Thoracic aorta (tissue), 2 donors: Measurements from ENCODE around the gene FBH1. TPM values are rescaled to one million over a fixed set of nuclear protein-coding genes. Genes with fewer than 3 reads are reported as not detected.

ENCODE experiments used
- ATAC-seq: fragments of 150-250 bp; one replicate; pipeline ENCODE4 v1.8.0; 2017; ENCODE audit warnings: low read depth; ENCODE audit not compliant: insufficient number of reproducible peaks, low FRiP score
- DNase-seq: peaks from one replicate; pipeline ENCODE4 v3.0.0-alpha.2; 2020; ENCODE audit warnings: low spot score
- H3K27ac ChIP-seq, 2 donors: fragments of 200-600 bp; sonication (generic); 1 replicate in 1 of 2; 2 replicates in 1 of 2; pipeline ENCODE4 v1.5.1; 2016; ENCODE audit warnings: mild to moderate bottlenecking in 2 of 2, moderate library complexity in 2 of 2
- H3K27me3 ChIP-seq: fragments of 200-600 bp; sonication (generic); replicated peaks from 2 replicates; pipeline ENCODE4 v1.6.0; 2016; ENCODE audit warnings: mild to moderate bottlenecking; ENCODE audit not compliant: insufficient read depth
- H3K36me3 ChIP-seq: fragments of 200-600 bp; sonication (generic); one replicate; pipeline ENCODE4 v1.5.1; 2016
- H3K4me1 ChIP-seq, 2 donors: fragments of 200-600 bp; sonication (generic); 1 replicate in 1 of 2; 2 replicates in 1 of 2; pipeline versions ENCODE4 v1.5.1 to v1.6.0; 2016; ENCODE audit warnings: low read depth in 2 of 2, mild to moderate bottlenecking in 1 of 2; ENCODE audit not compliant: control insufficient read depth in 1 of 2
- H3K4me3 ChIP-seq: fragments of 200-600 bp; sonication (generic); 2 replicates; pipeline ENCODE4 v1.5.1; 2016; ENCODE audit warnings: mild to moderate bottlenecking
- H3K9me3 ChIP-seq: fragments of 200-600 bp; sonication (generic); 2 replicates; pipeline ENCODE4 v1.5.1; 2016
- CTCF ChIP-seq: fragments of 200-600 bp; sonication (generic); IDR thresholded peaks from one replicate; pipeline ENCODE4 v1.5.1; 2019; ENCODE audit warnings: antibody characterized with exemption
- total RNA-seq, 2 donors: library from RNA; depleted of rRNA; stranded (reverse); fragments of >200 nt; gene quantifications; one replicate each; pipeline versions ENCODE4 v1.1.0 to v1.2.3, GENCODE V29; 2016

Gene FBH1
- total RNA-seq, 2 donors from 2014 or later, result 93.7 to 94.1 TPM

DNA sequence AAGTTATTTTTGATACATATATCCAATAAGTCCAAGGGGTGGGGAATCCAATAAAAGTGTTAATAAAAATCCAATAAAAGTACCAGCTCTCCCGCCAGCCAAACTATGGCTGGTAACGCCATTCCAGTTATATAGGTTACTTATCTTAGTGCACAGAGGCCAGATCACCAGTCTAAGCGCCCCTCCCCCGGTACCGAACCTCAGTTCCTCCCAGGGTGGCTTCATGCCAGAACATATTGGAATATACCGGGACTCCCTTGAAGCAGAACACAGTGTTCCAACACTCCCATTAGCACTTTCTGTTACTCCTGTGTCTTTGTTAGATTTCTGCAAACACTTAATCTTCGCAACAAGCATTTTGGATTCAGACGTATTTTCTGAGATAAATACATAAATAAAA lies 7.5 kb downstream of the FBH1 start:
- peaks cover 0 to 5% of the 10 kb centered on the region in 2 donors for H3K4me1 ChIP-seq
- no peak overlapping the region for H3K4me3 ChIP-seq
- H3K27ac ChIP-seq, result no peak overlapping the region
- ATAC-seq (no peak), DNase-seq (no peak)
- H3K36me3 ChIP-seq, result no peaks in the 10 kb centered on the region
- no peaks in the 10 kb centered on the region for H3K27me3 ChIP-seq
- no peaks in the 10 kb centered on the region for H3K9me3 ChIP-seq
- no peak for TF ChIP-seq CTCF

DNA sequence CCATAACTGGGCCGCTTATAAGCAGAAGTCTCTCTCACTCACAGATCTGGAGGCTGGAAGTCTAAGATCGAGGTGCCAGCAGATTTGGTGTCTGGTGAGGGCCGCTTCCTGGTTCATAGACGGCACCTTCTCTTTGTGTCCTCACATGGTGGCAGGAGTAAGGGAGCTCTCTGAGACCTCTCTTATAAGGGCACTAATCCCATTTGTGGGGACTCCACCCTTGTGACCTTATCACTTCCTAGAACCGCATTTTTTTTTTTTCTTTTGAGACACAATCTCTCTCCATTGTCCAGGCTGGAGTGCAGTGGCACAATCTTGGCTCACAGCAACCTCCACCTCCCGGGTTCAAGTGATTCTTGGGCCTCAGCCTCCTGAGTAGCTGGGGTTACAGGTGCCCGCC lies 8.1 kb downstream of the FBH1 start:
- no peaks in the 10 kb centered on the region for H3K27me3 ChIP-seq
- no peaks in the 10 kb centered on the region for H3K4me1 ChIP-seq
- no peak overlapping the region for H3K27ac ChIP-seq
- H3K4me3 ChIP-seq, result no peak overlapping the region
- no peak for DNase-seq
- H3K36me3 ChIP-seq, result no peaks in the 10 kb centered on the region
- no peaks in the 10 kb centered on the region for H3K9me3 ChIP-seq
- TF ChIP-seq CTCF, result no peak
- ATAC-seq, result no peak

- Histone ChIP-seq H3K4me1 (no peaks in the 10 kb centered on the region), H3K36me3 (no peaks in the 10 kb centered on the region), H3K27ac (no peak overlapping the region), H3K27me3 (no peaks in the 10 kb centered on the region), H3K4me3 (no peak overlapping the region), H3K9me3 (no peaks in the 10 kb centered on the region)
- TF ChIP-seq CTCF, result no peak
- DNase-seq, result no peak
- ATAC-seq, result no peak
Measured at GRCh38 chr10:5900247-5900646, 10.2 kb downstream of the FBH1 start.

GRCh38 chr10:5902511-5903274 lies 12.7 kb downstream of the FBH1 start:
- TF ChIP-seq CTCF, result no peak
- H3K36me3 ChIP-seq, result peaks cover 8% of the 10 kb centered on the region
- H3K4me1 ChIP-seq, result no peaks in the 10 kb centered on the region
- no peaks in the 10 kb centered on the region for H3K27me3 ChIP-seq
- no peak overlapping the region for H3K27ac ChIP-seq
- ATAC-seq (no peak), DNase-seq (no peak)
- H3K9me3 ChIP-seq, result no peaks in the 10 kb centered on the region
- no peak overlapping the region for H3K4me3 ChIP-seq

- Histone ChIP-seq H3K27ac (no peak overlapping the region), H3K9me3 (no peaks in the 10 kb centered on the region), H3K36me3 (peaks cover 8% of the 10 kb centered on the region), H3K27me3 (no peaks in the 10 kb centered on the region), H3K4me1 (no peaks in the 10 kb centered on the region), H3K4me3 (no peak overlapping the region)
- ATAC-seq (no peak), DNase-seq (no peak)
- TF ChIP-seq CTCF, result no peak
Measured at GRCh38 chr10:5903563-5903962, 13.5 kb downstream of the FBH1 start.
